Upper lobe of left lung (tissue), 6 donors: Measurements from ENCODE around the gene TPSG1. TPM values are rescaled to one million over a fixed set of nuclear protein-coding genes. Genes with fewer than 3 reads are reported as not detected.

Experiments
- ATAC-seq, 2 donors: fragments of 200-7000 bp; cut with Tn5 transposase; one replicate each; pipeline ENCODE4 v1.9.1; 2022; ENCODE audit warnings: mild to moderate bottlenecking in 2 of 2, moderate library complexity in 2 of 2; ENCODE audit not compliant: low FRiP score in 2 of 2
- DNase-seq, 2 donors: peaks; one replicate each; pipeline ENCODE4 v3.0.0-alpha.2; 2019 to 2020
- H3K27ac ChIP-seq, 4 donors: fragments of 200-600 bp; sonication (generic); one replicate each; pipeline ENCODE4 v1.5.1; 2016 to 2019
- H3K27me3 ChIP-seq, 4 donors: fragments of 200-600 bp; sonication (generic); one replicate each; pipeline ENCODE4 v1.5.1; 2017 to 2019
- H3K36me3 ChIP-seq, 4 donors: fragments of 200-600 bp; sonication (generic); one replicate each; pipeline ENCODE4 v1.5.1; 2016 to 2019
- H3K4me1 ChIP-seq, 4 donors: fragments of 200-600 bp; sonication (generic); one replicate each; pipeline ENCODE4 v1.5.1; 2018 to 2019
- H3K4me3 ChIP-seq, 4 donors: fragments of 200-600 bp; sonication (generic); one replicate each; pipeline ENCODE4 v1.5.1; 2017 to 2019; ENCODE audit warnings: mild to moderate bottlenecking in 2 of 4, moderate library complexity in 1 of 4
- H3K9me3 ChIP-seq, 4 donors: fragments of 200-600 bp; sonication (generic); one replicate each; pipeline ENCODE4 v1.5.1; 2018 to 2019
- CTCF ChIP-seq, 6 experiments: fragments of 450-650 bp in 4 of 6; fragments of 200-600 bp in 2 of 6; sonication (generic) in 2 of 6; IDR thresholded peaks; one replicate each; pipeline ENCODE4 v1.5.1; 2016 to 2019; ENCODE audit warnings: antibody characterized with exemption in 6 of 6
- EP300 ChIP-seq, 4 donors: sonication (generic); formaldehyde crosslinking; IDR thresholded peaks; one replicate each; pipeline ENCODE4 v1.5.1; 2017; ENCODE audit warnings: antibody characterized with exemption in 4 of 4, control low read depth in 2 of 4
- POLR2A ChIP-seq, 4 donors: fragments of 450-650 bp; IDR thresholded peaks; one replicate each; pipeline ENCODE4 v1.5.1; 2016 to 2017; ENCODE audit warnings: antibody characterized with exemption in 4 of 4, mild to moderate bottlenecking in 2 of 4
- POLR2AphosphoS5 ChIP-seq, 2 donors: sonication (generic); formaldehyde crosslinking; IDR thresholded peaks; one replicate each; pipeline ENCODE4 v1.5.1; 2017; ENCODE audit warnings: antibody characterized with exemption in 2 of 2
- WGBS, 2 donors: methylation state at CpG; one replicate each; pipeline ENCODE4 v1.1.5; 2017 to 2018; 5-methylcytosine and 5-hydroxymethylcytosine counted together
- total RNA-seq, 6 donors: library from RNA; depleted of rRNA in 4 of 6; stranded (reverse); fragments of >200 nt in 4 of 6; gene quantifications; one replicate each; pipeline versions ENCODE4 v1.1.0 to v1.2.1, GENCODE V29; 2016 to 2021
- donor health status: DM: no; HTN: no; CAD: no; lungs with moderate emphysema.
- donor health status: DM: no; HTN: yes; CAD: no; lungs with severe emphysema.

Gene TPSG1
- total RNA-seq, 6 donors from 2014 or later, result 0.61 to 38.8 (median 3.7) TPM; not detected in 2

- DNase-seq (no peak), ATAC-seq (no peak)
- no peaks in the 10 kb centered on the region for H3K9me3 ChIP-seq
- TF ChIP-seq POLR2A (IDR thresholded peaks at IDR 0.05) (no peak), EP300 (IDR thresholded peaks at IDR 0.05) (no peak), POLR2AphosphoS5 (IDR thresholded peaks at IDR 0.05) (no peak), CTCF (IDR thresholded peaks at IDR 0.05) (no peak)
- no peak overlapping the region for H3K4me3 ChIP-seq
- H3K27ac ChIP-seq, result no peak overlapping the region
- no peaks in the 10 kb centered on the region for H3K27me3 ChIP-seq
- H3K4me1 ChIP-seq, result no peaks in the 10 kb centered on the region
- H3K36me3 ChIP-seq, result no peaks in the 10 kb centered on the region
- WGBS, 2 donors, result 71% methylated on average over 9 of the region's 9 CpGs; no CpG with 5 or more reads in 1 of the 2 donors
Measured at GRCh38 chr16:1206326-1206725, 18.7 kb downstream of the TPSG1 start.

- WGBS, 2 donors, result 84% methylated on average over 13 of the region's 21 CpGs; no CpG with 5 or more reads in 1 of the 2 donors
- no peaks in the 10 kb centered on the region for H3K27me3 ChIP-seq
- DNase-seq (no peak), ATAC-seq (no peak)
- H3K4me1 ChIP-seq, result no peaks in the 10 kb centered on the region
- H3K27ac ChIP-seq, result no peak overlapping the region
- H3K9me3 ChIP-seq, result no peaks in the 10 kb centered on the region
- TF ChIP-seq CTCF (IDR thresholded peaks at IDR 0.05) (no peak), POLR2AphosphoS5 (IDR thresholded peaks at IDR 0.05) (no peak)
- H3K4me3 ChIP-seq, result no peak overlapping the region
- H3K36me3 ChIP-seq, result no peaks in the 10 kb centered on the region
Measured at GRCh38 chr16:1204933-1205332, 20.1 kb downstream of the TPSG1 start.

- DNase-seq, result no peak
- no peaks in the 10 kb centered on the region for H3K4me1 ChIP-seq
- H3K27me3 ChIP-seq, result no peaks in the 10 kb centered on the region
- no peak for TF ChIP-seq POLR2A (IDR thresholded peaks at IDR 0.05)
- no peak for TF ChIP-seq EP300 (IDR thresholded peaks at IDR 0.05)
- TF ChIP-seq POLR2AphosphoS5 (IDR thresholded peaks at IDR 0.05), result no peak
- TF ChIP-seq CTCF (IDR thresholded peaks at IDR 0.05), result no peak
- H3K9me3 ChIP-seq, result no peaks in the 10 kb centered on the region
- no peak for ATAC-seq
- no peak overlapping the region for H3K27ac ChIP-seq
- no peaks in the 10 kb centered on the region for H3K36me3 ChIP-seq
- WGBS, 2 donors, result 86 to 93% methylated on average over 7 to 18 of the region's 18 CpGs
- no peak overlapping the region for H3K4me3 ChIP-seq
Measured at GRCh38 chr16:1202274-1202673, 22.8 kb downstream of the TPSG1 start.

GRCh38 chr16:1201444-1201843 lies 23.6 kb downstream of the TPSG1 start:
- ATAC-seq (no peak), DNase-seq (no peak)
- Histone ChIP-seq H3K27me3 (no peaks in the 10 kb centered on the region), H3K4me1 (no peaks in the 10 kb centered on the region), H3K36me3 (no peaks in the 10 kb centered on the region), H3K9me3 (no peaks in the 10 kb centered on the region), H3K27ac (no peak overlapping the region), H3K4me3 (no peak overlapping the region)
- TF ChIP-seq POLR2A (IDR thresholded peaks at IDR 0.05) (no peak), POLR2AphosphoS5 (IDR thresholded peaks at IDR 0.05) (no peak), EP300 (IDR thresholded peaks at IDR 0.05) (no peak), CTCF (IDR thresholded peaks at IDR 0.05) (no peak)
- WGBS, 2 donors, result 93 to 96% methylated on average over 20 to 25 of the region's 25 CpGs

- H3K4me1 ChIP-seq, result peaks cover 0 to 4% (median 0%) of the 10 kb centered on the region in 4 donors
- no peak for ATAC-seq
- 89 to 93% methylated on average over 24 to 38 of the region's 38 CpGs for WGBS, 2 donors
Measured at GRCh38 chr16:1200014-1200627, 24.9 kb downstream of the TPSG1 start.

More at GRCh38 chr16:1200014-1200627, 24.9 kb downstream of the TPSG1 start:
- no peaks in the 10 kb centered on the region for H3K36me3 ChIP-seq
- H3K27ac ChIP-seq, result no peak overlapping the region
- no peaks in the 10 kb centered on the region for H3K9me3 ChIP-seq
- no peak for DNase-seq
- H3K27me3 ChIP-seq, result no peaks in the 10 kb centered on the region
- H3K4me3 ChIP-seq, result no peak overlapping the region
- TF ChIP-seq CTCF (IDR thresholded peaks at IDR 0.05) (no peak), POLR2AphosphoS5 (IDR thresholded peaks at IDR 0.05) (no peak), POLR2A (IDR thresholded peaks at IDR 0.05) (no peak), EP300 (IDR thresholded peaks at IDR 0.05) (no peak)
